ENCODE measurements around the gene SLC22A25. TPM values are rescaled to one million over a fixed set of nuclear protein-coding genes. Genes with fewer than 3 reads are reported as not detected.

Gene SLC22A25
- total RNA-seq, 1 donor from 2014 or later, result not detected

GRCh38 chr11:63282579-63282978 lies 39.2 kb upstream of the SLC22A25 start:
- no peaks in the 10 kb centered on the region for H3K27me3 ChIP-seq
- Mint-ChIP-seq H3K4me3 (no peak overlapping the region), H3K36me3 (no peaks in the 10 kb centered on the region), H3K27ac (no peak overlapping the region), H3K9me3 (no peaks in the 10 kb centered on the region), H3K27me3 (ENCODE audit: insufficient read depth, low read depth) (no peaks in the 10 kb centered on the region), H3K4me1 (no peaks in the 10 kb centered on the region)
- no peaks in the 10 kb centered on the region for H3F3A ChIP-seq (ENCODE audit: low read depth)
- TF ChIP-seq CTCF (IDR thresholded peaks at IDR 0.05), result no peak
- no peak for TF ChIP-seq EZH2 (IDR thresholded peaks at IDR 0.05)
- no peak for TF ChIP-seq EZH2phosphoT487 (IDR thresholded peaks at IDR 0.05)
- no peaks in the 10 kb centered on the region for H3K4me1 ChIP-seq
- no peak overlapping the region for H3K4me3 ChIP-seq
- H3K36me3 ChIP-seq, result no peaks in the 10 kb centered on the region
- no peaks in the 10 kb centered on the region for H3K79me2 ChIP-seq (ENCODE audit: low read depth)
- no peak overlapping the region for H3K27ac ChIP-seq
- no peaks in the 10 kb centered on the region for H4K20me1 ChIP-seq (ENCODE audit: low read depth)
- no peaks in the 10 kb centered on the region for H3K9me3 ChIP-seq (ENCODE audit: low read depth)
- DNase-seq (ENCODE audit: low spot score), result no peak
- no peak overlapping the region for H2AFZ ChIP-seq (replicated peaks)
- H3K9ac ChIP-seq, result no peak overlapping the region
- H3K4me2 ChIP-seq, result no peak overlapping the region

- Histone ChIP-seq H3F3A (ENCODE audit: low read depth) (no peaks in the 10 kb centered on the region), H3K9me3 (ENCODE audit: low read depth) (no peaks in the 10 kb centered on the region), H3K4me1 (no peaks in the 10 kb centered on the region), H3K79me2 (ENCODE audit: low read depth) (no peaks in the 10 kb centered on the region), H3K27ac (no peak overlapping the region), H3K36me3 (no peaks in the 10 kb centered on the region), H3K4me2 (no peak overlapping the region), H4K20me1 (ENCODE audit: low read depth) (no peaks in the 10 kb centered on the region), H3K9ac (no peak overlapping the region), H2AFZ (replicated peaks) (no peak overlapping the region), H3K4me3 (no peak overlapping the region), H3K27me3 (no peaks in the 10 kb centered on the region)
- Mint-ChIP-seq H3K36me3 (no peaks in the 10 kb centered on the region), H3K27me3 (ENCODE audit: insufficient read depth, low read depth) (no peaks in the 10 kb centered on the region), H3K4me1 (no peaks in the 10 kb centered on the region), H3K4me3 (no peak overlapping the region), H3K9me3 (no peaks in the 10 kb centered on the region), H3K27ac (no peak overlapping the region)
- no peak for DNase-seq (ENCODE audit: low spot score)
- no peak for TF ChIP-seq EZH2 (IDR thresholded peaks at IDR 0.05)
- no peak for TF ChIP-seq EZH2phosphoT487 (IDR thresholded peaks at IDR 0.05)
- no peak for TF ChIP-seq CTCF (IDR thresholded peaks at IDR 0.05)
These were observed 37.5 kb upstream of the SLC22A25 start for GRCh38 chr11:63280920-63281319.

GRCh38 chr11:63277345-63277943 lies 34.0 kb upstream of the SLC22A25 start:
- peaks cover 5% of the 10 kb centered on the region for H3K4me1 Mint-ChIP-seq
- H3K27ac Mint-ChIP-seq, result no peak overlapping the region
- H3K4me1 ChIP-seq, result no peaks in the 10 kb centered on the region
- no peaks in the 10 kb centered on the region for H3F3A ChIP-seq (ENCODE audit: low read depth)
- H3K36me3 ChIP-seq, result no peaks in the 10 kb centered on the region
- DNase-seq (ENCODE audit: low spot score), result no peak
- no peak overlapping the region for H3K9ac ChIP-seq
- H3K4me3 ChIP-seq, result no peak overlapping the region
- no peaks in the 10 kb centered on the region for H3K79me2 ChIP-seq (ENCODE audit: low read depth)
- no peak overlapping the region for H3K4me2 ChIP-seq
- no peaks in the 10 kb centered on the region for H4K20me1 ChIP-seq (ENCODE audit: low read depth)
- no peaks in the 10 kb centered on the region for H3K27me3 ChIP-seq
- no peaks in the 10 kb centered on the region for H3K27me3 Mint-ChIP-seq (ENCODE audit: insufficient read depth, low read depth)
- no peaks in the 10 kb centered on the region for H3K9me3 Mint-ChIP-seq
- no peaks in the 10 kb centered on the region for H3K9me3 ChIP-seq (ENCODE audit: low read depth)
- H3K36me3 Mint-ChIP-seq, result no peaks in the 10 kb centered on the region
- no peak overlapping the region for H3K27ac ChIP-seq
- no peak overlapping the region for H3K4me3 Mint-ChIP-seq
- no peak overlapping the region for H2AFZ ChIP-seq (replicated peaks)
- TF ChIP-seq EZH2phosphoT487 (IDR thresholded peaks at IDR 0.05), result no peak
- no peak for TF ChIP-seq CTCF (IDR thresholded peaks at IDR 0.05)
- TF ChIP-seq EZH2 (IDR thresholded peaks at IDR 0.05), result no peak
